DOHH2 (cell line): ENCODE measurements around the gene RRP1.

Experiments used
- H3F3A ChIP-seq: fragments of 200-600 bp; sonication (generic), shearing (Covaris generic); 2 replicates; pipeline ENCODE4 v1.6.0; 2016; ENCODE audit warnings: antibody characterized with exemption, mild to moderate bottlenecking; ENCODE audit not compliant: control insufficient read depth, insufficient read depth
- H3K27ac ChIP-seq: fragments of 200-600 bp; sonication (generic); 2 replicates; pipeline ENCODE4 v1.5.1; 2014; ENCODE audit warnings: low read depth, mild to moderate bottlenecking, low read length, moderate library complexity
- H3K27me3 ChIP-seq: fragments of 200-600 bp; sonication (generic); 2 replicates; pipeline ENCODE4 v1.6.1; 2014; ENCODE audit warnings: mild to moderate bottlenecking, low read length, mixed read lengths; ENCODE audit not compliant: control insufficient read depth
- H3K36me3 ChIP-seq: fragments of 200-600 bp; sonication (generic); 2 replicates; pipeline ENCODE4 v1.6.1; 2014; ENCODE audit warnings: mild to moderate bottlenecking, low read length, moderate library complexity, mixed read lengths; ENCODE audit not compliant: control insufficient read depth
- H3K4me1 ChIP-seq: fragments of 200-600 bp; sonication (generic); 2 replicates; pipeline ENCODE4 v1.6.1; 2014; ENCODE audit warnings: mild to moderate bottlenecking, low read length, mixed read lengths; ENCODE audit not compliant: control insufficient read depth
- H3K4me2 ChIP-seq: fragments of 200-600 bp; sonication (generic); 2 replicates; pipeline ENCODE4 v1.6.0; 2014; ENCODE audit warnings: mild to moderate bottlenecking, low read length, moderate library complexity
- H3K4me3 ChIP-seq: fragments of 200-600 bp; sonication (generic); 2 replicates; pipeline ENCODE4 v1.5.1; 2014; ENCODE audit warnings: mild to moderate bottlenecking, low read length, mixed read lengths
- H3K79me2 ChIP-seq: fragments of 200-600 bp; sonication (generic); 2 replicates; pipeline ENCODE4 v1.6.1; 2014; ENCODE audit warnings: mild to moderate bottlenecking, low read length, mixed read lengths; ENCODE audit not compliant: control insufficient read depth
- H3K9me2 ChIP-seq: fragments of 200-600 bp; sonication (generic); replicated peaks from 2 replicates; pipeline ENCODE4 v1.6.1; 2014; ENCODE audit warnings: mild to moderate bottlenecking, low read length, mixed read lengths; ENCODE audit not compliant: control insufficient read depth
- H3K9me3 ChIP-seq: fragments of 200-600 bp; sonication (generic); 2 replicates; pipeline ENCODE4 v1.6.1; 2014; ENCODE audit warnings: antibody characterized with exemption, low read length, mixed read lengths; ENCODE audit not compliant: control insufficient read depth, insufficient read depth
- H4K20me1 ChIP-seq: fragments of 200-600 bp; sonication (generic); 2 replicates; pipeline ENCODE4 v1.6.0; 2014; ENCODE audit warnings: low read depth, mild to moderate bottlenecking, antibody characterized with exemption, low read length, moderate library complexity; ENCODE audit not compliant: control insufficient read depth, insufficient read depth
- EZH2phosphoT487 ChIP-seq: fragments of 200-600 bp; sonication (generic); IDR thresholded peaks from 2 replicates; pipeline ENCODE4 v1.6.1; 2017; ENCODE audit warnings: borderline replicate concordance, mild to moderate bottlenecking, antibody characterized with exemption, low read length, moderate library complexity, mixed read lengths
- TF ChIP-seq, protein P1 (sequence below): fragments of 200-600 bp; sonication (generic); IDR thresholded peaks from one replicate; pipeline ENCODE4 v1.5.1; 2014; ENCODE audit warnings: antibody characterized with exemption, mild to moderate bottlenecking, low read depth, low read length; ENCODE audit not compliant: poor library complexity, severe bottlenecking

RRP1 gene

GRCh38 chr21:43814215-43815106 is 25.1 kb downstream of the RRP1 start:
- H3K4me1 ChIP-seq: peaks cover 49% of the 10 kb centered on the region
- no peak overlapping the region for H3K4me2 ChIP-seq
- H3K9me3 ChIP-seq: no peaks in the 10 kb centered on the region
- TF ChIP-seq EZH2phosphoT487: no peak
- TF ChIP-seq, protein P1, sequence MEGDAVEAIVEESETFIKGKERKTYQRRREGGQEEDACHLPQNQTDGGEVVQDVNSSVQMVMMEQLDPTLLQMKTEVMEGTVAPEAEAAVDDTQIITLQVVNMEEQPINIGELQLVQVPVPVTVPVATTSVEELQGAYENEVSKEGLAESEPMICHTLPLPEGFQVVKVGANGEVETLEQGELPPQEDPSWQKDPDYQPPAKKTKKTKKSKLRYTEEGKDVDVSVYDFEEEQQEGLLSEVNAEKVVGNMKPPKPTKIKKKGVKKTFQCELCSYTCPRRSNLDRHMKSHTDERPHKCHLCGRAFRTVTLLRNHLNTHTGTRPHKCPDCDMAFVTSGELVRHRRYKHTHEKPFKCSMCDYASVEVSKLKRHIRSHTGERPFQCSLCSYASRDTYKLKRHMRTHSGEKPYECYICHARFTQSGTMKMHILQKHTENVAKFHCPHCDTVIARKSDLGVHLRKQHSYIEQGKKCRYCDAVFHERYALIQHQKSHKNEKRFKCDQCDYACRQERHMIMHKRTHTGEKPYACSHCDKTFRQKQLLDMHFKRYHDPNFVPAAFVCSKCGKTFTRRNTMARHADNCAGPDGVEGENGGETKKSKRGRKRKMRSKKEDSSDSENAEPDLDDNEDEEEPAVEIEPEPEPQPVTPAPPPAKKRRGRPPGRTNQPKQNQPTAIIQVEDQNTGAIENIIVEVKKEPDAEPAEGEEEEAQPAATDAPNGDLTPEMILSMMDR: no peak
- peaks cover 11% of the 10 kb centered on the region; the same call in 1 of the 2 replicates for H3K79me2 ChIP-seq
- H3K4me3 ChIP-seq: no peak overlapping the region
- no peaks in the 10 kb centered on the region for H3K9me2 ChIP-seq
- no peaks in the 10 kb centered on the region for H3K27me3 ChIP-seq
- 0 out of 2 replicates have a peak, but pooled peaks cover 2% of the 10 kb centered on the region for H3K36me3 ChIP-seq
- H4K20me1 ChIP-seq: peaks cover 9% of the 10 kb centered on the region; the same call in 1 of the 2 replicates
- H3F3A ChIP-seq: peaks cover 15% of the 10 kb centered on the region
- H3K27ac ChIP-seq: no peak overlapping the region

DNA sequence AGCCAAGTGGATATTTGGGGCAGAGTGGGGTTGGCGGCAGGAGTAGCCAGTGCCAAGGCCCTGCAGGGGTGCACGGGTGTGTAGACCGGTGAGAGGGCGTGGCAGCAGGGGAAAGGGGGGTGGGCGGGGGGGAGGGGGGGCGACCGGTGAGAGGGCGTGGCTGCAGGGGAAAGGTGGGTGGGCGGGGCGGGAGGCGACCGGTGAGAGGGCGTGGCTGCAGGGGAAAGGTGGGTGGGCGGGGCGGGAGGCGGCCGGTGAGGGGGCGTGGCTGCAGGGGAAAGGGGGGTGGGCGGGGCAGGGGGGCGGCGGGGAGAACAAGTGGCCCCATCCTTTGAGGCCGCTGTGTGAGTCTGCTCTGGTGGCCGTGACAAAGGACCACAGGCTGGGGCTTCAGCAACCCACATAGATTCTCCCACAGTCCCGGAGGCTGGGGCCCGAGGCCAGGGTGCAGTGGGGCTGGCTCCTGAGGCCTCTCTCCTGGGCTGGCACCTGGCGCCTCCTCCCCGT is 25.8 kb downstream of the RRP1 start:
- H3K9me2 ChIP-seq: no peaks in the 10 kb centered on the region
- peaks cover 9% of the 10 kb centered on the region; the same call in 1 of the 2 replicates for H4K20me1 ChIP-seq
- peaks cover 15% of the 10 kb centered on the region for H3F3A ChIP-seq
- H3K4me1 ChIP-seq: peaks cover 44% of the 10 kb centered on the region
- H3K4me3 ChIP-seq: no peak overlapping the region
- H3K4me2 ChIP-seq: no peak overlapping the region
- H3K27me3 ChIP-seq: no peaks in the 10 kb centered on the region
- TF ChIP-seq, protein P1: no peak
- no peak for TF ChIP-seq EZH2phosphoT487
- no peak overlapping the region for H3K27ac ChIP-seq
- H3K9me3 ChIP-seq: no peaks in the 10 kb centered on the region
- peaks cover 5% of the 10 kb centered on the region; the same call in 1 of the 2 replicates for H3K79me2 ChIP-seq
- no peaks in the 10 kb centered on the region for H3K36me3 ChIP-seq

GRCh38 chr21:43815991-43816390 is 26.6 kb downstream of the RRP1 start:
- Histone ChIP-seq H3K9me3 (no peaks in the 10 kb centered on the region), H3K4me2 (no peak overlapping the region), H3K4me1 (peaks cover 36% of the 10 kb centered on the region), H3K27me3 (no peaks in the 10 kb centered on the region), H3F3A (peaks cover 15% of the 10 kb centered on the region), H3K27ac (no peak overlapping the region), H3K79me2 (no peaks in the 10 kb centered on the region), H3K36me3 (no peaks in the 10 kb centered on the region), H3K4me3 (no peak overlapping the region), H4K20me1 (peaks cover 7% of the 10 kb centered on the region; the same call in 1 of the 2 replicates), H3K9me2 (no peaks in the 10 kb centered on the region)
- no peak for TF ChIP-seq EZH2phosphoT487
- TF ChIP-seq, protein P1: no peak
